HepG2 (cell line): Measurements from ENCODE around the gene GIN1. TPM values are rescaled to one million over a fixed set of nuclear protein-coding genes. Genes with fewer than 3 reads are reported as not detected.

Source experiments
- ATAC-seq: fragments of 200-7000 bp; cut with Tn5 transposase; 3 replicates; pipeline ENCODE4 v1.9.1; 2020; ENCODE audit warnings: mild to moderate bottlenecking, moderate library complexity
- BruUV-seq: library from RNA; stranded (reverse); fragments of 400-500 nt; replicated peaks from 2 replicates; lab custom pipeline; 2021; lab: Mats Ljungman, UMichigan
- CTCF ChIA-PET: fragments of 300-600 bp; formaldehyde crosslinking; extraction: SDS; loops from one replicate; lab custom pipeline; 2021; ENCODE audit warnings: low total read pairs, inconsistent platforms, low intra/inter-chr PET ratio; lab: Yijun Ruan, JAX
- POLR2A ChIA-PET: fragments of 350-600 bp; sonication (Branson Sonifier 250); formaldehyde crosslinking; loops from one replicate; lab custom pipeline; 2020; ENCODE audit warnings: antibody characterized with exemption, inconsistent platforms; lab: Yijun Ruan, JAX
- DNase-seq: peaks from one replicate; pipeline ENCODE4 v3.0.0-alpha.2; 2015; ENCODE audit warnings: low spot score
- FAIRE-seq: peaks from 3 replicates; lab custom pipeline; 2011; peaks lifted over from hg19 to GRCh38; lab: Jason Lieb, UNC
- H2AFZ ChIP-seq: one replicate; pipeline ENCODE4 v1.6.1; 2011; ENCODE audit warnings: low read length, inconsistent platforms
- H3K27ac ChIP-seq: fragments of 300-600 bp; 3 replicates; pipeline ENCODE4 v1.8.0; 2011; ENCODE audit warnings: mixed run types, mild to moderate bottlenecking, mixed read lengths, low read length, inconsistent platforms; ENCODE audit not compliant: insufficient read depth; ENCODE audit errors: extremely low read length
- H3K27me3 ChIP-seq, 2 experiments: fragments of 200-600 bp in 1 of 2; 2 replicates in 1 of 2; 3 replicates in 1 of 2; pipeline versions ENCODE4 v1.6.0 to v1.8.0; 2011; ENCODE audit warnings: low read length in 2 of 2, mild to moderate bottlenecking in 2 of 2, moderate library complexity in 2 of 2, inconsistent platforms in 1 of 2; ENCODE audit not compliant: insufficient read depth in 2 of 2, control insufficient read depth in 1 of 2
- H3K36me3 ChIP-seq, 2 experiments: fragments of 200-600 bp in 1 of 2; replicated peaks in 1 of 2; 2 replicates in 1 of 2; 3 replicates in 1 of 2; pipeline versions ENCODE4 v1.5.1 to v1.8.0; 2011; ENCODE audit warnings: low read length in 2 of 2, inconsistent platforms in 1 of 2; ENCODE audit not compliant: insufficient read depth in 2 of 2, control insufficient read depth in 1 of 2
- H3K4me1 ChIP-seq: 2 replicates; pipeline ENCODE4 v1.5.1; 2012; ENCODE audit warnings: low read length, inconsistent platforms; ENCODE audit not compliant: insufficient read depth
- H3K4me2 ChIP-seq: 2 replicates; pipeline ENCODE4 v1.6.0; 2011; ENCODE audit warnings: low read depth, low read length, inconsistent platforms
- H3K4me3 ChIP-seq, 3 experiments: fragments of 200-600 bp in 1 of 3; sonication (generic), shearing (Covaris generic) in 1 of 3; replicated peaks in 1 of 3; 2 replicates each; pipeline ENCODE4 v1.5.1; 2011 to 2016; ENCODE audit warnings: low read length in 3 of 3, inconsistent platforms in 2 of 3, low read depth in 2 of 3, mild to moderate bottlenecking in 2 of 3, control low read depth in 1 of 3, mixed read lengths in 1 of 3; ENCODE audit not compliant: insufficient read depth in 1 of 3
- H3K79me2 ChIP-seq: one replicate; pipeline ENCODE4 v1.6.1; 2011; ENCODE audit warnings: low read length, inconsistent platforms; ENCODE audit not compliant: insufficient read depth
- H3K9ac ChIP-seq: 2 replicates; pipeline ENCODE4 v1.6.0; 2011; ENCODE audit warnings: mild to moderate bottlenecking, low read depth, low read length, inconsistent platforms; ENCODE audit not compliant: insufficient read depth
- H3K9me3 ChIP-seq: 2 replicates; pipeline ENCODE4 v1.5.1; 2012; ENCODE audit warnings: mild to moderate bottlenecking, low read length
- H4K20me1 ChIP-seq: 2 replicates; pipeline ENCODE4 v1.6.0; 2011; ENCODE audit warnings: inconsistent platforms, mild to moderate bottlenecking, low read length, moderate library complexity; ENCODE audit not compliant: insufficient read depth
- CHD2 ChIP-seq: IDR thresholded peaks from 2 replicates; pipeline ENCODE4 v1.6.1; 2011; ENCODE audit warnings: low read depth, low read length, improper control_type of control experiment
- GLMP ChIP-seq: sonication (generic); formaldehyde crosslinking; IDR thresholded peaks from 2 replicates; pipeline ENCODE4 v1.9.0; 2021; ENCODE audit warnings: missing genetic modification reagents, mild to moderate bottlenecking, borderline replicate concordance
- NFIB ChIP-seq: sonication (generic); formaldehyde crosslinking; IDR thresholded peaks from 2 replicates; pipeline ENCODE4 v1.9.0; 2021; ENCODE audit warnings: missing genetic modification reagents, mild to moderate bottlenecking, borderline replicate concordance
- PRMT3 ChIP-seq: sonication (generic); formaldehyde crosslinking; IDR thresholded peaks from 2 replicates; pipeline ENCODE4 v1.8.1; 2022; ENCODE audit warnings: low read depth, mild to moderate bottlenecking, moderate library complexity, missing genetic modification reagents, borderline replicate concordance
- THAP9 ChIP-seq: sonication (generic); formaldehyde crosslinking; IDR thresholded peaks from 2 replicates; pipeline ENCODE4; 2020; ENCODE audit warnings: missing genetic modification reagents, mild to moderate bottlenecking, borderline replicate concordance
- ZNF12 ChIP-seq: sonication (generic); formaldehyde crosslinking; IDR thresholded peaks from 2 replicates; pipeline ENCODE4 v1.5.0; 2020; ENCODE audit warnings: missing genetic modification reagents
- WGBS: methylation state at CpG from one replicate; pipeline ENCODE4 v1.1.6; 2017; ENCODE audit warnings: low lambda C conversion rate; 5-methylcytosine and 5-hydroxymethylcytosine counted together
- in situ Hi-C: cut with HindIII; loops from 2 replicates; pipeline ENCODE4 v1.10.0; 2017; ENCODE audit warnings: low pct_unique_long_range_greater_than_20kb; ENCODE audit not compliant: extremely low pct_ligation_motif_present
- intact Hi-C: fragments of 100-400 bp; cut with micrococcal nuclease; formaldehyde crosslinking; loops from one replicate; pipeline ENCODE4 v1.10.0; 2022; ENCODE audit not compliant: unreplicated experiment
- polyA plus RNA-seq, 8 experiments: library from polyadenylated mRNA; depleted of rRNA in 3 of 8; stranded (reverse) in 7 of 8; unstranded in 1 of 8; fragments of >200 nt; fragmentation: Illumina TruSeq in 4 of 8; extraction: Trizol in 4 of 8; gene quantifications; 2 replicates each; pipeline versions ENCODE4 v1.2.1 to v1.2.3, GENCODE V29; 2011 to 2016; ENCODE audit warnings: low read depth in 4 of 8, missing spikeins in 1 of 8, mixed read lengths in 1 of 8; ENCODE audit not compliant: insufficient read depth in 1 of 8
- total RNA-seq, 5 experiments: library from RNA; depleted of rRNA; stranded (reverse); fragments of >200 nt; fragmentation: Illumina TruSeq; extraction: Trizol; gene quantifications; 2 replicates each; pipeline ENCODE4 v1.2.3, GENCODE V29; 2016; ENCODE audit warnings: low read depth in 1 of 5

GIN1 gene
- total and polyA plus RNA-seq, 2 of the 13 experiments (the other 11 are each of a cell fraction or from before 2014, with no cell fraction given): 1.7 to 7.7 TPM

GRCh38 chr5:103066326-103066725, 53.6 kb downstream of the GIN1 start:
- Histone ChIP-seq H2AFZ (no peak overlapping the region), H3K4me3 (no peak overlapping the region), H3K9me3 (no peaks in the 10 kb centered on the region), H3K9ac (no peak overlapping the region), H3K79me2 (no peaks in the 10 kb centered on the region), H3K4me1 (no peaks in the 10 kb centered on the region), H3K27ac (no peak overlapping the region), H4K20me1 (no peaks in the 10 kb centered on the region), H3K27me3 (no peaks in the 10 kb centered on the region; a peak in 2 of 5 replicates), H3K36me3 (no peaks in the 10 kb centered on the region), H3K4me2 (no peak overlapping the region)
- 44% methylated on average over 1 of the region's 1 CpG for WGBS
- no peak for DNase-seq
- in situ Hi-C loops: no loop called here
- ChIA-PET CTCF (no interaction called here), POLR2A (no interaction called here)
- no peak for FAIRE-seq
- no TSS peak for BruUV-seq
- intact Hi-C loops: no loop called here
- no peak for ATAC-seq
- TF ChIP-seq THAP9 (CRISPR knock-in tag) (no peak), PRMT3 (no peak), GLMP (CRISPR knock-in tag) (no peak), CHD2 (no peak), NFIB (CRISPR knock-in tag) (no peak), ZNF12 (CRISPR knock-in tag) (no peak)
